ENCODE measurements around the gene ARHGAP23. TPM values are rescaled to one million over a fixed set of nuclear protein-coding genes. Genes with fewer than 3 reads are reported as not detected.

Gene ARHGAP23
- total RNA-seq, 1 donor from 2014 or later, result 177 TPM

- TF ChIP-seq CTCF (IDR thresholded peaks at IDR 0.05), result no peak
- Mint-ChIP-seq H3K27me3 (ENCODE audit: unreplicated experiment) (no peaks in the 10 kb centered on the region), H3K4me1 (ENCODE audit: unreplicated experiment) (peaks cover 11% of the 10 kb centered on the region), H3K4me3 (ENCODE audit: unreplicated experiment) (no peak overlapping the region), H3K27ac (ENCODE audit: unreplicated experiment) (no peak overlapping the region), H3K9me3 (ENCODE audit: unreplicated experiment) (no peaks in the 10 kb centered on the region), H3K36me3 (ENCODE audit: unreplicated experiment) (no peaks in the 10 kb centered on the region)
- DNase-seq (ENCODE audit: extremely low spot score, unreplicated experiment), result no peak
These were observed 18.1 kb upstream of the ARHGAP23 start for GRCh38 chr17:38410201-38410600.

DNA sequence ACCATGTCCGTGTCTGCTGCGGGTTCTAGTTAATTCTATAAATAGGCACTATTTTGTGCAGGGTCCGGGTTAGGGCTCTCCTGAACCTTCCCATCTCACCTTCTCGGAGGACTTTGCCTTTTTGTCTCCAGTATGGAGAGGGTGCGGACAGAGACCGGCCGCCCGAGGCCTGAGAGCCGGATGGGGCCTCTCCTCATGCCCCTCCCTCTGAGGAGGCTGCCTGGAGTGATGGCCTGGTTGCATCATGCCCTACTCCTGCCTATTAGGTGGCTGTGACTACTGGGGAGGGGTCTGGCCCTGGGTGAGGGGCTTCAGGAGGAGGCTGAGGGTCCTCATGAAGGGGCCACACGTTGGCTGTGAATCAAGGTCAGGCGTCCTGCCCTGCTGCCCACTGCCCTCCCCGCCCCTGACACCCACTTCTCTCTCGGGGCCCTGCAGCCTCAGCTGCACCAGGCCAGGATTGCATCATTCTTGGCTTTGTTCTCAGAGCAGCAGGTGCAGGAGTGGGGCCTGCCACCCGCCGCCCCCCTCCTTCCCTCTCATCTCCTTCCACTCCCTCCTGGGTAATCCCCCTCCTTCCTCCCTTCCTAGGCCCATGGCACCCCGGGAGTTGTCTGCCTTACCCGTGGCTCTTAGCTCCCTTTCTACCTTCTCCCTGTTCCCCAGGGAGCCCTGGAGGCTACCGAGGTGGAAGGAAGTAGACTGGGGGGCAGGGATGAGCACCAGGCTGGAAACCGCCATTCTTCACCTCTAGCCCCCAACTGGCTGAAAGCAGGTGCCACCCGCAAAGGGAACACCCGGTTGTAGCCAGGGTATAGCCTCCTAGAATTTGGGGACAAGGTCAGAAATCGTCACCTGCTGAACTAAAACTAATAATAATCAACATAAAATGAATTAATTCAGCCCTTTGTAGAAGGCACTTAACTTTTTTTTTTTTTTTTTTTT, 12.7 kb upstream of the ARHGAP23 start:
- H3K27me3 Mint-ChIP-seq (ENCODE audit: unreplicated experiment), result peaks cover 6% of the 10 kb centered on the region
- no peak for TF ChIP-seq CTCF (IDR thresholded peaks at IDR 0.05)
- no peak for DNase-seq (ENCODE audit: extremely low spot score, unreplicated experiment)
- no peaks in the 10 kb centered on the region for H3K36me3 Mint-ChIP-seq (ENCODE audit: unreplicated experiment)
- H3K9me3 Mint-ChIP-seq (ENCODE audit: unreplicated experiment), result no peaks in the 10 kb centered on the region
- peak overlapping the region; percentile 60 for H3K4me3 Mint-ChIP-seq (ENCODE audit: unreplicated experiment)
- H3K27ac Mint-ChIP-seq (ENCODE audit: unreplicated experiment), result peak overlapping the region; percentile 92
- peaks cover 33% of the 10 kb centered on the region for H3K4me1 Mint-ChIP-seq (ENCODE audit: unreplicated experiment)

- H3K4me1 Mint-ChIP-seq (ENCODE audit: unreplicated experiment), result peaks cover 45% of the 10 kb centered on the region
- DNase-seq (ENCODE audit: extremely low spot score, unreplicated experiment), result no peak
- TF ChIP-seq CTCF (IDR thresholded peaks at IDR 0.05), result no peak
- H3K36me3 Mint-ChIP-seq (ENCODE audit: unreplicated experiment), result no peaks in the 10 kb centered on the region
- no peak overlapping the region for H3K4me3 Mint-ChIP-seq (ENCODE audit: unreplicated experiment)
- no peaks in the 10 kb centered on the region for H3K9me3 Mint-ChIP-seq (ENCODE audit: unreplicated experiment)
- no peak overlapping the region for H3K27ac Mint-ChIP-seq (ENCODE audit: unreplicated experiment)
- H3K27me3 Mint-ChIP-seq (ENCODE audit: unreplicated experiment), result peaks cover 6% of the 10 kb centered on the region
These were observed 11.4 kb upstream of the ARHGAP23 start for GRCh38 chr17:38416840-38417209.

DNA sequence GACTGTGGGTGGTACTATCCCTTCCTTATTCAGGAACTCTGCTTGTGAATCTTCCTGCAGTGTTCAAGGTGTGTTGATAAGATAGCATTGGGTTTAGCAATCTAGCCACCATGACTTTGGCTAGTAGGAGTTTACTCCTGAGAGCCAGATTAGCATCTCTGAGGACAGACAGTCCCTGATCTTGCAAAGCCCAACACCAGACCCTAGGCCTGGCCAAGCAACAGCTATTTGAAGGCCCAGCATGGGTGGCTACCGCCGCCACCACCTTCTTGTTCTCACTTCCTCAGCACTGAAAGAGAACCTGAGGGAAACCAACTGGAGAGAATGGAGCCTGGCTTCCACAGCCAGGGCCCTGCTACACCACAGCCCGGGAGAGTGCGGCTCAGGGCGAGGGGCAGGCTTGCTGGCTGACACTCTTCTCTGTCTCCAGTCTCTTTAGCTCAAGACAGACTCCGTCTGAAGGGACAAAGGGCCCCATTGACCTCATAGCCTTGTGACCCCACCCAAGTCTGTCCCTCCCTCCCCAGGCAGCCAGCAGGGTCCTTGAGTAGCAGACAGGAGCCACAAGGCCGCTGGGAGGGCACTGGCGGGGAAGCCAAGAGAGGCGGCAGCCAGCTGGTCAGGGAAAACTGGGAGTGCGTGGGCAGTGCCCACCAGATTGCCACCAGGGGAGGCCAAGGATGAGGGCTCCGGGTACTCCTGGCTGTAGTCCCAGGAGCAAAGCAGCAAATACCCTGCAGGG, 10.9 kb upstream of the ARHGAP23 start:
- peaks cover 6% of the 10 kb centered on the region for H3K27me3 Mint-ChIP-seq (ENCODE audit: unreplicated experiment)
- peaks cover 51% of the 10 kb centered on the region for H3K4me1 Mint-ChIP-seq (ENCODE audit: unreplicated experiment)
- no peak overlapping the region for H3K27ac Mint-ChIP-seq (ENCODE audit: unreplicated experiment)
- TF ChIP-seq CTCF (IDR thresholded peaks at IDR 0.05), result no peak
- H3K9me3 Mint-ChIP-seq (ENCODE audit: unreplicated experiment), result no peaks in the 10 kb centered on the region
- H3K4me3 Mint-ChIP-seq (ENCODE audit: unreplicated experiment), result no peak overlapping the region
- no peak for DNase-seq (ENCODE audit: extremely low spot score, unreplicated experiment)
- H3K36me3 Mint-ChIP-seq (ENCODE audit: unreplicated experiment), result no peaks in the 10 kb centered on the region

Measured in osteocyte (in vitro differentiated cells).